Parathyroid adenoma (tissue), 2 donors: ENCODE measurements around the gene CDKN2D.
"Not testable (repeated sequence)": the region's sequence is repeated elsewhere in the genome, so short reads cannot be mapped to it uniquely, and the experiment has no call there.

ENCODE experiments used
- H2AFZ ChIP-seq: fragments of 300-600 bp; sonication (generic); one replicate; pipeline ENCODE4 v1.7.0; 2017; ENCODE audit warnings: antibody characterized with exemption, mild to moderate bottlenecking
- H3K27ac ChIP-seq: fragments of 300-600 bp; sonication (generic); one replicate; pipeline ENCODE4 v1.7.0; 2017
- H3K27me3 ChIP-seq: fragments of 300-600 bp; sonication (generic); one replicate; pipeline ENCODE4 v1.7.0; 2017; ENCODE audit warnings: low read length; ENCODE audit not compliant: control insufficient read depth, insufficient read depth
- H3K36me3 ChIP-seq: fragments of 300-600 bp; sonication (generic); one replicate; pipeline ENCODE4 v1.7.0; 2017; ENCODE audit warnings: low read length; ENCODE audit not compliant: control insufficient read depth, insufficient read depth
- H3K4me1 ChIP-seq: fragments of 300-600 bp; sonication (generic); one replicate; pipeline ENCODE4 v1.7.0; 2017; ENCODE audit warnings: control low read depth
- H3K4me2 ChIP-seq: fragments of 300-600 bp; sonication (generic); one replicate; pipeline ENCODE4 v1.7.0; 2017; ENCODE audit warnings: low read length
- H3K4me3 ChIP-seq: fragments of 300-600 bp; sonication (generic); one replicate; pipeline ENCODE4 v1.7.0; 2017; ENCODE audit warnings: low read depth, low read length
- H3K79me2 ChIP-seq: fragments of 300-600 bp; sonication (generic); one replicate; pipeline ENCODE4 v1.7.0; 2017; ENCODE audit warnings: control low read depth
- H3K9ac ChIP-seq: fragments of 300-600 bp; sonication (generic); one replicate; pipeline ENCODE4 v1.7.0; 2017; ENCODE audit warnings: mild to moderate bottlenecking
- H3K9me3 ChIP-seq: fragments of 300-600 bp; sonication (generic); one replicate; pipeline ENCODE4 v1.7.0; 2017; ENCODE audit warnings: low read length; ENCODE audit not compliant: control insufficient read depth
- TF ChIP-seq, protein P1 (sequence below): fragments of 300-600 bp; sonication (generic); IDR thresholded peaks from one replicate; pipeline ENCODE4 v1.7.0; 2017; ENCODE audit warnings: antibody characterized with exemption, mild to moderate bottlenecking
- donor health status: primary hyperparathyroidism.

Gene CDKN2D

DNA sequence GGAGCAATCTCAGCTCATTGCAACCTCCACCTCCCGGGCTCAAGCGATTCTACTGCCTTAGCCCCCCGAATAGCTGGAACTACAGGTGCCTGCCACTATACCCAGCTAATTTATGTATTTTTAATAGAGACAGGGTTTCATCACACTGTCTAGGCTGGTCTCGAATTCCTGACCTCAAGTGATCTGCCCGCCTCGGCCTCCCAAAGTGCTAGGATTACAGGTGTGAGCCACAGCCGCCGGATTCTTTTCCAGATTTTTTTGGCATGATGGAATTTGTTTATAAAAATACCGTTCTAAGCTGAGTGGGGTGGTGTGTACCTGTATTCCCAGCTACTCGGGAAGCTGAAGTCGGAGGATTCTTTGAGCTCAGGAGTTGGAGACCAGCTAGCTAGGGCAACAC is 31.1 kb downstream of the CDKN2D start:
- TF ChIP-seq, protein P1, sequence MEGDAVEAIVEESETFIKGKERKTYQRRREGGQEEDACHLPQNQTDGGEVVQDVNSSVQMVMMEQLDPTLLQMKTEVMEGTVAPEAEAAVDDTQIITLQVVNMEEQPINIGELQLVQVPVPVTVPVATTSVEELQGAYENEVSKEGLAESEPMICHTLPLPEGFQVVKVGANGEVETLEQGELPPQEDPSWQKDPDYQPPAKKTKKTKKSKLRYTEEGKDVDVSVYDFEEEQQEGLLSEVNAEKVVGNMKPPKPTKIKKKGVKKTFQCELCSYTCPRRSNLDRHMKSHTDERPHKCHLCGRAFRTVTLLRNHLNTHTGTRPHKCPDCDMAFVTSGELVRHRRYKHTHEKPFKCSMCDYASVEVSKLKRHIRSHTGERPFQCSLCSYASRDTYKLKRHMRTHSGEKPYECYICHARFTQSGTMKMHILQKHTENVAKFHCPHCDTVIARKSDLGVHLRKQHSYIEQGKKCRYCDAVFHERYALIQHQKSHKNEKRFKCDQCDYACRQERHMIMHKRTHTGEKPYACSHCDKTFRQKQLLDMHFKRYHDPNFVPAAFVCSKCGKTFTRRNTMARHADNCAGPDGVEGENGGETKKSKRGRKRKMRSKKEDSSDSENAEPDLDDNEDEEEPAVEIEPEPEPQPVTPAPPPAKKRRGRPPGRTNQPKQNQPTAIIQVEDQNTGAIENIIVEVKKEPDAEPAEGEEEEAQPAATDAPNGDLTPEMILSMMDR = no peak
- H2AFZ ChIP-seq = no peak overlapping the region
- no peaks in the 10 kb centered on the region for H3K27me3 ChIP-seq
- H3K4me2 ChIP-seq = no peak overlapping the region
- no peaks in the 10 kb centered on the region for H3K4me1 ChIP-seq
- H3K79me2 ChIP-seq = no peaks in the 10 kb centered on the region
- H3K4me3 ChIP-seq = no peak overlapping the region
- H3K27ac ChIP-seq = no peak overlapping the region
- no peak overlapping the region for H3K9ac ChIP-seq
- no peaks in the 10 kb centered on the region for H3K9me3 ChIP-seq
- H3K36me3 ChIP-seq = no peaks in the 10 kb centered on the region

DNA sequence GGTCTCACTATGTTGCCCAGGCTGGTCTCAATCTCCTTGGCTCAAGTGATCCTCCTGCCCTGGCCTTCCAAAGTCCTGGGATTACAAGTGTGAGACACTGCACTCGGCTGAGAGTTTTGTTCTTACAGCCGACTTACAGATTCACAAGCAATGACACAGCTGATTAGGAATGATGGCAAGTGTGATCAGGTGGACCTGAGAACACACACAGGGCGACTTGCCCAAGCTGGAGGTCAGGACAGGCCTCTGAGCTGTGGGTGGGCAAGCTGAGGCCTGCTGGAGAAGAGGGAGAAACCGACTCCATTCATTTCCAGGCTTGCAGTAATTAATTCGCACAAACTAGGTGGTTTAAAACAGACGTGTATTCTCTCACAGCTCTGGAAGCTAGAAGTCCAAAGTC is 33.2 kb downstream of the CDKN2D start:
- TF ChIP-seq, protein P1 = no peak
- Histone ChIP-seq H3K9ac (no peak overlapping the region), H3K4me1 (no peaks in the 10 kb centered on the region), H2AFZ (no peak overlapping the region), H3K27me3 (no peaks in the 10 kb centered on the region), H3K4me2 (no peak overlapping the region), H3K4me3 (no peak overlapping the region), H3K9me3 (no peaks in the 10 kb centered on the region), H3K36me3 (no peaks in the 10 kb centered on the region), H3K79me2 (no peaks in the 10 kb centered on the region), H3K27ac (no peak overlapping the region)

DNA sequence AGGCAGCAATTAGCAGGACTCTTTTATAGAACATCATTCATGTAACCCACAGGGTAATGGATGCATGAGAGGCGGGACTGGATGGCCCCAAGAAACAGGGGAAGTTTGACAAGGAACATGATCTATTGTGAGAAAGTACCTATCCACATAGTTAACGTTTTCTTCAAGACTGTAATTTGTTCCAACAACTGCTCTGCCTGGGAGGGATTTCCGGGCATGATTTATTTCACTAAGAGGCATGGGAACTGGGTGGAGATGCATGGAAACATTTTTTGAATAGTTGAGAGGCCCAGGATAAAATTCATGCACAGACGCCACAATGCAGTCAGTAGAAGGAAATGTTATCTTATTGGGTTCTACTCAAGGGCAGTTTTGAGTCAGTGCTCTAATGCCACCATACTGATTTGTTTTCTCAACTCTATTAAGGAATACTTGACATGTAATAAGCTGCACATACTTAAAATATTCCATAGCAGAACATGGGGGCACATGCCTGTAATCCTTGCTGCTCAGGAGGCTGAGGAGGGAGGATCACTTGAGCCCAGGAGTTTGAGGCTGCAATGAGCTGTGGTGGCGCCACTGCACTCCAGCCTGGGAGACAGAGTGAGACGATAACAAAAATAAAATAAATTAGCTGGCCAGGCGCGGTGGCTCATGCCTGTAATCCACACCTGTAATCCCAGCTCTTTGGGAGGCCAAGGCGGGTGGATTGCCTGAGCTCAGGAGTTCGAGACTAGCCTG is 35.0 kb downstream of the CDKN2D start:
- Histone ChIP-seq H3K4me2 (no peak overlapping the region), H2AFZ (no peak overlapping the region), H3K79me2 (no peaks in the 10 kb centered on the region), H3K9ac (no peak overlapping the region), H3K4me3 (no peak overlapping the region), H3K9me3 (no peaks in the 10 kb centered on the region), H3K27ac (no peak overlapping the region), H3K27me3 (no peaks in the 10 kb centered on the region), H3K36me3 (no peaks in the 10 kb centered on the region), H3K4me1 (no peaks in the 10 kb centered on the region)
- TF ChIP-seq, protein P1 = no peak

DNA sequence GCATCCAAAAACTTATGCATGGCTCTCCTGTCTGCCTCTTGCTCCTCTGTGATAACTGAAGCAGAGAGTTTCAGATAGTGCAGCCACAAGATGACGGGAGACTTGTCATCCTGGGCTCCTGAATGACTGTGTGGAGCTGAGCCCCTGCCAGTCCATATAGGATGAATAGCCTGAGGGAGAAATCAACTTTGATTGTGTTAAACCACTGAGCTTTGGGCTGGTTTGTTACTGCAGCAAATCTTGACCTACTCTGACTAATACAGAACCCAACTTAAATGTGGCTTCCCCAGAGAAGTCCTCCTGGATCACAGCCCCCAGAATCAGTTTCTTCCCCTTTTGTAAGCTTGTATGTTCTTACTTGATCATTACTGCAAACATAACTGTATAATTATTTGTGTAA is 36.3 kb downstream of the CDKN2D start:
- H3K27me3 ChIP-seq = no peaks in the 10 kb centered on the region
- no peak overlapping the region for H3K27ac ChIP-seq
- H3K9ac ChIP-seq = no peak overlapping the region
- H2AFZ ChIP-seq = no peak overlapping the region
- H3K4me1 ChIP-seq = no peaks in the 10 kb centered on the region
- H3K4me3 ChIP-seq = no peak overlapping the region
- H3K4me2 ChIP-seq = no peak overlapping the region
- TF ChIP-seq, protein P1 = no peak
- no peaks in the 10 kb centered on the region for H3K36me3 ChIP-seq
- H3K79me2 ChIP-seq = no peaks in the 10 kb centered on the region
- no peaks in the 10 kb centered on the region for H3K9me3 ChIP-seq

DNA sequence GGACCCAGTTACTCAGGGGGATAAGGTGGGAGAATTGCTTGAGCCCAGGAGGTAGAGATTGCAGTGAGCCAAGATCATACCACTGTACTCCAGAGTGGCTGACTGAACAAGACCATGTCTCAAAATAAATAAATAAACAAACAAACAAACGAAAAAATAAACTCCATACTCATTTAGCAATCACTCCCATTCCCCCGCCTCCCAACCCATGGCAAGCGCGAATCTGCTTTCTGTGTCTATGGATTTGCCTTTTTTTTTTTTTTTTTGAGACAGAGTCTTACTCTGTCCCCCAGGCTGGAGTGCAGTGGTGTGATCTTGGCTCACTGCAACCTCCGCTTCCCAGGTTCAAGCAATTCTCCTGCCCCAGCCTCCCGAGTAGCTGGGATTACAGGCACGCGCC is 41.9 kb downstream of the CDKN2D start:
- H3K4me3 ChIP-seq, H3K4me2 ChIP-seq, H3K9ac ChIP-seq, H3K9me3 ChIP-seq, H3K36me3 ChIP-seq, H2AFZ ChIP-seq, H3K27me3 ChIP-seq, H3K27ac ChIP-seq, H3K4me1 ChIP-seq, H3K79me2 ChIP-seq: not testable (repeated sequence)
